Activated CD4-positive, alpha-beta T cell treated with anti-CD3 and anti-CD28 coated beads, Interleukin-2, amount 50 U/mL, for 48 hours (primary cell): ENCODE measurements around the gene SLC25A45.
A peak's percentile ranks its signal among the peaks of the same experiment; 100 is the strongest.
"Not testable (repeated sequence)": the region's sequence is repeated elsewhere in the genome, so short reads cannot be mapped to it uniquely, and the experiment has no call there.

Experiments
- DNase-seq, 2 experiments: peaks; one replicate each; pipeline ENCODE4 v3.0.0-alpha.2; 2020

The SLC25A45 gene

DNA sequence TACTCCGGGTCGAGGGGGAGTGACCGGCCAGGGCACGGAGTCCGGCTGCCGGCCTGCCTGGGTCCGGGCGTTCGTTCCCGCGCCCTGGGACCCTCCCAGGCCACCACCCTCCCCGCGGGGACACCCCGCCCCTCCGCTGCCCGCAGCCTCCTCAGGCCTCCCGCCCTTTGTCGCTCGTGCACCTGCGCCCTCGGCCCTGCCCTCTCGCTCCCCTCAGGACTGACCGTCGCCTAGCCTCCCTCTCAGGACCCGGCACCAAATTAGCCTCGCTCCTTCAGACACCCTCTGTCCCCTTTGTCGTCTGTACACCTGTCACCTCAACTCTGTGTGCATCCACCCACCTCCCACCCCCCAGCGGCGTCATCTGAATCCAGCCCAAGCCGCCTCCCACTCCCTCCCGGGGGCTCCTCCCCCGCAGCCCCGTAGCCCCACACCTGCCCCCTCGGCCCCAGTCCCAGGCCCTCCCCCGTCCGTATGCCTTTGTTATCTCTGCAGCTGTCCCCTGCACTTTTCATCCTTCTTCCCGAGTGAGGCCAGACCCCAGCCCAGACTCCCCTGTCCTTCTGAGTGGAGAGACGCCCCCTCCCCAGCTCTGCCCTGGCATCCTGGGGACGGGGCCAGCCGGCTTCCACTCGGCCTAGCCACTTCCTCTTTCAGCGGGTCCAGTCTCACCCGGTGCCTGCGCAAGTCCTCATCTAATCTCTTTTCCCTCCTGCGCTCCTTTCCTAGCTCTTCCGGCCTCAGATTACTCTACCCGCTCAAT lies 27.3 kb downstream of the SLC25A45 start:
- peak; percentile 55 to 58 for DNase-seq

DNA sequence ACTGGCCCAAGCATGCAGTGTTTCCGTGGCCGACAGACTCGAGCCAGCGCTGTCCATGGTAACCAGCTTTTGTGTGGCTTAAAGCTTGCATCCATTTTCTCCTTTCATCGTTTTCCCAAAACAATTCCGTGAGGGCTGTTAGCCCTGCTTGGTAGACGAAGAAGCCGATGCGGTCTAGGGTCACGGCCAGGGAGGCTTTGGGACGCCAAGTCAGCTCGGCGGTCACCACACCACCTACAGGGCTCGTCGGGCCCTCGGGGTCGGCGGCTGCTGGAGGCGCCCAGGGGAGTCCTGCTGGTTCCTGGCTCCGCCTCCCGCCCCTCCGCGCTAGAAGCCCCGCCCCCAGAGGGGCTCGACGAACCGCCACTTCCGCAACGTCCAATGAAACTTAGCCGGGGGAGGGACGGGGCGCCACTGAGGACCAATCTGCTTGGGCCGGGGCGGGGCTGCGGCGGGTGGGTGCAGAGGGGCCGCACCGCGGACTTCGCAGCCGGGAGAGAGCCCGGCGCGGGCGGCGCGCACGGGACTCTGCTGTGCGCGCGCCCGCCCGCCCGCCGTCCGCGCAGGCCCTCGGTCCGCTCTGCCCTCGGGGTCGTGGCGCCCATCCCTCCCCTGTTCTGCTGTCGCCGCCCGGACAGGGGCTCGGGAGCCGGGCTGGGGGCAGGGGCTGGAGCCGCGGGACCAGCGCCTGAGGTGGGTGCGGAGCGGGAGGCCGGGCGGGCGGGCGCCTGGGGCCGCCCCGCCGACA lies 28.0 kb downstream of the SLC25A45 start, which contains the start of gene TIGD3:
Gene TIGD3, plus strand, starts transcription at position 487 of the 748 bp plus-strand sequence. CDS start 1,058 bp downstream, outside the sequence.
- DNase-seq, result peak; percentile 99

DNA sequence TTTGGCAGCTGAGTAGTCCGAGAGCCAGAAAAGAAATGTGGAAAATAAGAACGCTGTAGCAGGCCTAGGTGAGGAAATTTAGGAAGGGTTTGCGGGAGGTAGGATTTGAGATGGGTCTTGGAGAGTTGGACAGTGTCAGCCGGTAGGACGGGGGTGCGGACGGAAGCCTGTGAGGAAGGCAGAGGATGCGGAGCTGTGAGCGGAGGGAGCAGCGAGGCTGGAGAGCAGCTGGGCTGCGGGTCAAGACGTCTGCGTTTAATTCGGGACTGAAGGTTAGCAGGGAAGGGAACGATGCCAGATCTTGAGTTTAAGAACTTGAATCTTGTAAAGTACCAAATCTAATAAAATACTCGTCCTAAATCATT lies 28.6 kb downstream of the SLC25A45 start:
- DNase-seq, result no peak

DNA sequence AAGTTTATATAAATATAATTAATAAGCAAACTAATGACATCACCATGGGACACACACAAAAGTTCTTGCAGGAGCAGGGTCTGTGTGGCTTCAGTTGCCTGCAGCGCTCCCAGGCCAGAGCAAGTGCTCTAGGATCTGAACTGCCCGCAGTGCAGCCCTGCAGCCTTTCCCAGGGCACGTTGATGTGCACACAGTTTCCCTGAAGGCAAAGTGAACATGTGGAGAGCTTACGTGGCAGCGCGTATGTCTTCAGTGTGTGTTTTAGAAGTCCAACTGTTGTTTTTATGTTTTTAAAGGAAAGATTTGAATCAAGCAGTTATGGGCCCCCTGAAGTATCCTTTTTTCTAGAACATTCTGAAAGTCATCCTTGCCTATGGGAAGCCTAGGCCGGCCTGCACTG lies 29.1 kb downstream of the SLC25A45 start:
- DNase-seq, result no peak

DNA sequence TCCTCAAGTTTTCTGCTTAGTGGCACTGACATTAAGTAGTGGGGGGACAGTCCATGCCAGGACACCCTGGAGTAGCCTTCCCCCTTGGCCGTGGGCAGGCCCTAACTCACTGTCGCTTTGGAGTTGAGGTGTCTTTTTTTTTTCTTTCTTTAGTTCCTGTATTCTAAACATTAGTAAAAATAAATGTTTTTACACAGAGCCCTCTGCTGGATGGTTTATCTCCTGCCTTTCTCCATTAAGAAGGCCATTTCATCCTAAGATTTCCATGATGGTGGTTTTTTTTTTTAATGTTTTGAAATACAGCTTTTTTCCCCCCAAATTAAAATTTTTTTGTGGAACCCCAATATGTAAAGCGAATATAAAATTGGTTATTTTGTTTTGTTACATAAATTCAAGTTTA lies 29.7 kb downstream of the SLC25A45 start:
- no peak for DNase-seq

DNA sequence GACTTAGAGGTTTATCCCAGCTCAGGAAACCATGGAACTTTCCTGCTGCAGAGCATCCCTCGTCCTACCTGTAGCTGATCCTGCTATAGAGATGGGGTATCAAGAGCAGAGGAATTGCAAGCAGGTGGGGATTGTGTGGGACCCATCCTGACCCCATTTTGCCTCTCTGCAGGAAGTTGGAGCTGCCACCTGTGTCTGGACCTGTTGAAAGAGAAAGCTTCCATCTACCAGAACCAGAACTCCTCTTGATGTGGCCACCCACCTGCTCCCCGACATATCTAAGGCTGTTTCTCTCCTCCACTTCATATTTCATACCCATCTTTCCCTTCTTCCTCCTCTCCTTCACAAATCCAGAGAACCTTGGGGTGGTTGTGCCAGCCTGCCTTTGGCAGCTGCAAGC lies 30.9 kb downstream of the SLC25A45 start:
- no peak for DNase-seq

DNA sequence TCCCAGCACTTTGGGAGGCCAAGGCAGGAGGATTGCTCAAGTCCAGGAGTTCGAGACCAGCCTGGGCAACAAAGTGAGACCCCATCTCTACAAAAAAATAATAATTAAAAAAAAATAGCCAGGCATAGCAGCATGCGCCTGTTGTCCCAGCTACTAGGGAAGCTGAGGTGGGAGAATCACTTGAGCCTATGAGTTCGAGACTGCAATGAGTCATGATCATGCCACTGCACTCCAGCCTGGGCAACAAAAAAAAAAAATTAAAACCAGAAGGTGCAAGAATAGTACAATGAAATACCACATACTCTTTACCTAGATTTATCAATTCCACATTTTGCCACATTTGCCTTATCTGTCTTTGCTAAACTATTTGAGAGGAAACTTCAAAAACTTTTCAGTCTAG lies 40.6 kb downstream of the SLC25A45 start:
- DNase-seq, result no peak

DNA sequence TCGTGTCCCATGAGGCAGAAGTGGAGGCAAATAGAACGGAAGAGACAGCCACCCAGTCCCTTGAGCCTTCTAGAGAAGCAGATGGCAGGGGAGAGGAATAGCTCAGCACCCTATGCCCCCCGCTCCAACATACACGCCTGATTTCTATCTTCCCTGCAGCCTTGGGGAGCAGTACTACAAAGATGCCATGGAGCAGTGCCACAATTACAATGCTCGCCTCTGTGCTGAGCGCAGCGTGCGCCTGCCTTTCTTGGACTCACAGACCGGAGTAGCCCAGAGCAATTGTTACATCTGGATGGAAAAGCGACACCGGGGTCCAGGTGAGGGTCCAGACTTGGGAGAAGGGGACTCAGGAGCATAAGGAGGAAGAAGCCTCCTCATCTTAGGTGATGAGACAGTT lies 42.2 kb downstream of the SLC25A45 start:
- DNase-seq, result no peak

DNA sequence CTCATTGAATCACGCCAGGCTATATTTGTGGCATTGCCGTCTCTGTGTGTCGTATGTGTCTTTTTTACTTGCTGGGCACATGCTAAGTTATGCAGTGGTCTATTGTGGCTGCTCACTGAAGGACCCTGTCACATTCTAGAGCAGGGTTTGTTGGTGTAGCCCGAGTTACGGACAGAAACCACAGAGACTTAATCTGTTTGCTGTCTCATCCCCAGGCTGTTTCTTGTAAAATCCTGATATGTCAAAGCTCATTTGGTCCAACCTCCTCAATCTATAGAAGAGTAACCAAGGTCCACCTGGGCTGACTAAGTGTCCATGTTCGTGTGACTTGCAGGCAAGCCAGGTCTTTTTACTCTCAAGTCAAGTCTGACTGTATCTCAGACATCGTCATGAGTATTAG lies 43.8 kb downstream of the SLC25A45 start:
- DNase-seq, result no peak

DNA sequence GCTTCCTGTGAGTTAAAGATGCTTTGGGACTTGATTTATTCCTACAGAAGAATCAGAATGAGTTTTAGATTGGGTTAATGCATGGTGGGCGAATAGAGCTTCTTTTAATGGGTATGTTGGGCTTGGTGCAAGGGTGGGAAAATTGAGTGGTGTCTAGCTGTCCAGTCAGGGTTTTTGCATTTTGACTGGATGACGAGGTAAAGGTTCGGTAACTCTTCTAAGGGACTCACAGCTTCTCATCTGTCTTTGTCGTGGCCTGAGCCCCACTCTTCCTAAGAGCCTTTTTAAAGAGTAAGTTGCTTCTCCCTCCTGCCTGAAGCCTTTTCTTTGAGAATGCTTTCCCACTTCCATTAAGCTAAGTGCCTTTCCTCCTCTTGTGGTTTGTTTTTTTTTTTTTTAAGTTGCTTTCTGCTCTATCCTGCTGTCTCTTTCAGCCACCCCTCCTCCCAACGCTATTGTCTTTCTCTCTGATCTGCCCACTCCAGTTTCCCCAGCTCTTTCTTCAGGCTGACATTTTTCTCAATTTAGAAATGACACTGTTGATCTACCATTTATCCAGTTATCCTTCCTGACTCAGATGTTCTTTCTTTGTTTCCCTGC lies 47.6 kb downstream of the SLC25A45 start:
- no peak for DNase-seq

DNA sequence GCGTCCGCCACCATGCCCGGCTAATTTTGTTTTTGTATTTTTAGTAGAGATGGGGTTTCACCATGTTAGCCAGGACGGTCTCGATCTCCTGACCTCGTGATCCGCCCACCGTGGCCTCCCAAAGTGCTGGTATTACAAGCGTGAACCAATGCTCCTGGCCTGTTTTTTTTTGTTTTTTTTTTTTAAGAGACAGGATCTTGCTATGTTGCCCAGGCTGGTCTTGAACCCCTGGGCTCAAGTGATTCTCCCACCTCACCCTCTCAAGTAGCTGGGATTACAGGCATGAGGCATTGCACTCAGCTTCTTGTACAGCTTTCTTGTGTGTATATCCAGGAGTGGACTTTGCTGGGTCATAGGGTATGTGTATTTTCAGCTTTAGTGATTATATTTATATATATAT lies 49.9 kb downstream of the SLC25A45 start:
- not testable (repeated sequence) for DNase-seq

DNA sequence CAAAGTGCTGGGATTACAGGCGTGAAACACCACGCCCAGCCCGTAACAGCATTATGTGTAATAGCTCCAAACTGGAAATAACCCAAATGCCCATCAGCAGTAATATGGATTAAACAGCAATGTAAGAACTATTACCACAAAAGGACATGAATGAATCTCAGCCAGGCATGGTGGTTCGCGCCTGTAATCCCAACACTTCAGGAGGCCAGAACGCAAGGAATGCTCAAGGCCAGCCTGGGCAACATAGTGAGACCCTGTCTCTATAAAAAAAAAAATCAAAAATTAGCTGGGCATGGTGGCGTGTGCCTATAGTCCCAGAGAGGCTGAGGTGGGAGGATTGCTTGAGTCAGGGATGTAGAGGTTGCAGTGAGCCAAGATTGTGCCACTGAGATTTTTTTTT lies 51.9 kb downstream of the SLC25A45 start:
- no peak for DNase-seq

DNA sequence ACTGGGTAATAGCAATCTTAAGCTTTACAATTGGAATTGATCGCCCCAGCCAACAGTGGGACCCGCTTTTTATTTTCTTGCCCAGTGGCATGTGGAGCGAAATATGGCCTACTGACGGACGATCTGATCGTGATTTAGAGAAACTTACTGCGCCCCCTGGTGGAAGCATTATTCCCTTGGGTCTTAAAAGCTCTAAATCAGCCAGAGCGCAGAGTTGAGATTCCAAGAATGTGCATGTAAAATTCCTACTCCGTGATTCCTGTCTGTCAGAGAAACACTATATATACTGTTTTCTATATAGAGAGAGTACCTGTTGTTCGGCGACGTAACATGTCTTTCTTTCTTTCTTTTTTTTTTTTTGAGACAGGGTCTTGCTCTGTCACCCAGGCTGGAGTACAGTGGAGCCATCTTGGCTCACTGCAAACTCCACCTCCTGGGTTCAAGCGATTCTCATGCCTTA lies 52.5 kb downstream of the SLC25A45 start:
- DNase-seq, result peak; percentile 87 to 93

DNA sequence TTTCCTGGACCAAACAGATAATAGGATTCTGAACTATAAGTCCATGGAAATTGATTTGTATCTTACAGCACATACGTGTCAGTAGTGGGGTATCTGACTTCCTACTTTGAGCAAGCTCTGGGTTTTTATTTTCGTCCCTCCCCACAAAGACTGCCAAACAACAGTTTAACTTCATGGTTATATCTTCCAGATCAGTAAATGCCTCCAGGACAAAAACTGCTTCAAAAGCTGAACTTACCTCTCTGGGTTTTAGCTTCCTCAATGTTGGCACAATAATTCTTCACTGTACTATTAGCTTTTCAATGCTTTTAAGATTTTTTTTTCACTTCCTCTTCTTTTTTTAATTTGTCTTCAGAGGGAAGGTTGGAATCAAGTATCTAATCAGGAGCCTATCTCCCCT lies 53.0 kb downstream of the SLC25A45 start:
- no peak for DNase-seq

DNA sequence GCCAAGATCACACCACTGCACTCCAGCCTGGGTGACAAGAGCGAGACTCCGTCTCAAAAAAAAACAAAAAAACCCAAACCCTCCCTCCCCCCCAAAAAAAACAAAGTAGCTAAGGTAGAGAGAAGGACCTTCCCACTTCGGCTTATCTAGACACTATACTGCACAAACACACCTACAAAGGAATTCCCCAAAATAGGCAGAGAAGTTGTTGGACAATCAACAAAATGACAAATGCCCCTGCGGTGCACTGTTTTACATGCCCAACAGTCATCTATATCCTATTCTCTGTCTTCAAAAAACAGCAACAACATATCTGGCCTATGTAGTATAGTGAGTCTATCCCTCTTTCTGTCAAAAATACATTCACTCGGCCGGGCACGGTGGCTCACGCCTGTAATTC lies 55.4 kb downstream of the SLC25A45 start:
- DNase-seq, result no peak

DNA sequence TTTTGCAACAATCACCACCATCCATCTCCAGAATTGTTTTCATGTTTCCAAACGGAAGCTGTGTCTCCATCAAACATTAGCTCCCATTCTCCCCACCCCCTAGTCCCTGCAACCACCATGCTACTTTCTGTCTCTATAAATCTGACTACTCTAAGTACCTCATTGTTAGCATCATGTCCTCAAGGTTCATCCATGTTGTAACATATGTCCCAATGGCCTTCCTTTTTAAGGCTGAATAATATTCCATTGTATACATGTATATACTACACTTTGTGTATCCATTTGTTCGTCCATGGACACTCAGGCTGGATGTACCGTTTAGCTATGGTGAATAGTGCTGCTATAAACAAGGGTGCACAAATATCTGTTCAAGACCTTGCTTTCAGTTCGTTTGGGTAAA lies 57.0 kb downstream of the SLC25A45 start:
- no peak for DNase-seq
